Measurements from ENCODE around the gene B4GALNT1.

B4GALNT1 gene

GRCh38 chr12:57631566-57632072 lies 1.4 kb downstream of the B4GALNT1 start:
- peaks cover 3% of the 10 kb centered on the region for H3K27me3 ChIP-seq (ENCODE audit: insufficient read depth, poor library complexity, severe bottlenecking)
- ATAC-seq (ENCODE audit: low read depth) (no peak), DNase-seq (ENCODE audit: low spot score) (no peak)
- TF ChIP-seq, protein P1, sequence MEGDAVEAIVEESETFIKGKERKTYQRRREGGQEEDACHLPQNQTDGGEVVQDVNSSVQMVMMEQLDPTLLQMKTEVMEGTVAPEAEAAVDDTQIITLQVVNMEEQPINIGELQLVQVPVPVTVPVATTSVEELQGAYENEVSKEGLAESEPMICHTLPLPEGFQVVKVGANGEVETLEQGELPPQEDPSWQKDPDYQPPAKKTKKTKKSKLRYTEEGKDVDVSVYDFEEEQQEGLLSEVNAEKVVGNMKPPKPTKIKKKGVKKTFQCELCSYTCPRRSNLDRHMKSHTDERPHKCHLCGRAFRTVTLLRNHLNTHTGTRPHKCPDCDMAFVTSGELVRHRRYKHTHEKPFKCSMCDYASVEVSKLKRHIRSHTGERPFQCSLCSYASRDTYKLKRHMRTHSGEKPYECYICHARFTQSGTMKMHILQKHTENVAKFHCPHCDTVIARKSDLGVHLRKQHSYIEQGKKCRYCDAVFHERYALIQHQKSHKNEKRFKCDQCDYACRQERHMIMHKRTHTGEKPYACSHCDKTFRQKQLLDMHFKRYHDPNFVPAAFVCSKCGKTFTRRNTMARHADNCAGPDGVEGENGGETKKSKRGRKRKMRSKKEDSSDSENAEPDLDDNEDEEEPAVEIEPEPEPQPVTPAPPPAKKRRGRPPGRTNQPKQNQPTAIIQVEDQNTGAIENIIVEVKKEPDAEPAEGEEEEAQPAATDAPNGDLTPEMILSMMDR (IDR thresholded peaks at IDR 0.05; ENCODE audit: poor library complexity, severe bottlenecking): no peak
- no peak overlapping the region for H3K27ac ChIP-seq (ENCODE audit: poor library complexity, severe bottlenecking)
- no peaks in the 10 kb centered on the region for H3K9me3 ChIP-seq (ENCODE audit: severe bottlenecking)
- H3K4me3 ChIP-seq (ENCODE audit: severe bottlenecking): peak overlapping the region; percentile 48
- no peaks in the 10 kb centered on the region for H3K4me1 ChIP-seq (ENCODE audit: insufficient read depth, poor library complexity, severe bottlenecking)
- H3K36me3 ChIP-seq (ENCODE audit: low read depth): no peaks in the 10 kb centered on the region

DNA sequence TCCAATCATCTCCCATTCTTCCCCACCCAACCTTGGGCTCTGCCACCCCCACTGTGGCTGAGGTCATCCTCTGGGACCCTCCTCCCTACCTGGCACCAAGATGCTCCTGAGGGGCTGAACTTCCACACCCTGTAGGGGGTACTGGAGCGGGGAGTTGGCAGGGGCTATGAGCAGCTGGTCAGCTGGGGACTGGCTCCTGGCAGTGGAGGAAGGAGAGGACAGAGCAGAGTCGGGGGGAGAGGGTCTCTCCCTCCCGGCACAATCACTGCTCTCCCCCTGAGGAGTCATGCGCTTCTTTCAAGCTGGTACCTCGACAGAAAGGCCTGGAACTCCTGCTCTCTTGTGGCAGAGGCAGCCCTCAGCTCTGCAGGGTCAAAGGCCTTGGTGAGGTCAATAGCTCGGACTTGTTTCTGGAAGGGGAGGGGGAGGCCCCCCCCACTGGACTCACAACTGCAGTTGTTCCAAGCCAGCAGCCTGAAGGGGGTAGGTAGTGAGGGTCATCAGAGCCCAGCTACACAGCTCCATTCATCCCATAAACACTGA lies 2.0 kb downstream of the B4GALNT1 start:
- Histone ChIP-seq H3K4me1 (ENCODE audit: insufficient read depth, poor library complexity, severe bottlenecking) (no peaks in the 10 kb centered on the region), H3K9me3 (ENCODE audit: severe bottlenecking) (no peaks in the 10 kb centered on the region), H3K27ac (ENCODE audit: poor library complexity, severe bottlenecking) (no peak overlapping the region), H3K36me3 (ENCODE audit: low read depth) (no peaks in the 10 kb centered on the region), H3K27me3 (ENCODE audit: insufficient read depth, poor library complexity, severe bottlenecking) (peaks cover 3% of the 10 kb centered on the region), H3K4me3 (ENCODE audit: severe bottlenecking) (no peak overlapping the region)
- DNase-seq (ENCODE audit: low spot score): no peak
- TF ChIP-seq, protein P1 (IDR thresholded peaks at IDR 0.05; ENCODE audit: poor library complexity, severe bottlenecking): no peak
- ATAC-seq (ENCODE audit: low read depth): no peak

- Histone ChIP-seq H3K27me3 (ENCODE audit: insufficient read depth, poor library complexity, severe bottlenecking) (peaks cover 3% of the 10 kb centered on the region), H3K36me3 (ENCODE audit: low read depth) (no peaks in the 10 kb centered on the region), H3K4me1 (ENCODE audit: insufficient read depth, poor library complexity, severe bottlenecking) (no peaks in the 10 kb centered on the region), H3K9me3 (ENCODE audit: severe bottlenecking) (no peaks in the 10 kb centered on the region), H3K27ac (ENCODE audit: poor library complexity, severe bottlenecking) (no peak overlapping the region), H3K4me3 (ENCODE audit: severe bottlenecking) (no peak overlapping the region)
- TF ChIP-seq, protein P1 (IDR thresholded peaks at IDR 0.05; ENCODE audit: poor library complexity, severe bottlenecking): no peak
- DNase-seq (ENCODE audit: low spot score) (no peak), ATAC-seq (ENCODE audit: low read depth) (no peak)
Measured at GRCh38 chr12:57629897-57630471, 3.0 kb downstream of the B4GALNT1 start.

DNA sequence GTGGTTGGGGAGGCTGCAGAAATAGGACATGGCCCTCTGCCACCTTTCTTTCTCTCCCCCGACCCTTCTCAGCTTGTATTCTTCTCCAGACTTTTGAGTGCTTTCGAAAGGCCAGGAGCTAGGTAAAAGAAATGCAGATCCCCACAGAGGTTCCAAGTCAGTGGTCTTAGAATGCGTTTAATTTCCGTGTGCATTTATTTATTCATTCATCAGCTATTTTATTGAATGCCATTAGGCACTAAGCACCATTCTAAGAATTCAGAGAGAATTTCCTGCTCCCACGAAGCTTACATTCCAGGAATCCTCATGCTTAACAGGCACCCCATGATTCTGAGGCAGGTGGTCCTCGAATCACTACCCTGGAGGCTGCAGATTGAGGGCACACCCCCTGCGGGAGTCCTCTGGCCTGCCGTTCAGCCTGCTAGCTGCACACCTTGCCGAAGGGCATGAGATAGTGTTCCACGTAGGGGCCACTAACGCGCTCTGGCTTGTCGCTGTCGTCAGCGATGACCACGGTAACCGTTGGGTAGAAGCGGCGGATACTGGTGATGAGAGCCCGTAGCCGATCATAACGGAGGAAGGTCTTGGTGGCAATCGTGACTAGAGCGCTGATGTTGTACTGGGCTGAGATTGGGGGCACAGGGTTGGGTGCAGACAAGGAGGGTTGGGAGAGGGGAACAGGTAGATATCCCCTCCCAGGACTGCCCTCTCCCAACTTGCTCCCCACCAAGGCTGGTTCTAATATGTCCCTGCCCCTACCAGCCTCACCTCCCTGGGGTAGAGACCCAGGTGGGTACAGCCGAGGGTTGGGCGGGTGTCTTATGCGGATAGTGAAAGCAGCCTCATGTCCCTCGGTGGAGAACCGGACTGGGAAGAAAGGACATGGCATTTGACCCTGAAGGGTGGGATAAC lies 4.5 kb downstream of the B4GALNT1 start:
- no peaks in the 10 kb centered on the region for H3K4me1 ChIP-seq (ENCODE audit: insufficient read depth, poor library complexity, severe bottlenecking)
- H3K27me3 ChIP-seq (ENCODE audit: insufficient read depth, poor library complexity, severe bottlenecking): peaks cover 3% of the 10 kb centered on the region
- ATAC-seq (ENCODE audit: low read depth): no peak
- H3K9me3 ChIP-seq (ENCODE audit: severe bottlenecking): no peaks in the 10 kb centered on the region
- TF ChIP-seq, protein P1 (IDR thresholded peaks at IDR 0.05; ENCODE audit: poor library complexity, severe bottlenecking): no peak
- H3K27ac ChIP-seq (ENCODE audit: poor library complexity, severe bottlenecking): no peak overlapping the region
- H3K36me3 ChIP-seq (ENCODE audit: low read depth): no peaks in the 10 kb centered on the region
- no peak overlapping the region for H3K4me3 ChIP-seq (ENCODE audit: severe bottlenecking)
- DNase-seq (ENCODE audit: low spot score): peak; percentile 49
